ENCODE measurements around the gene ACER3.

ACER3 gene

GRCh38 chr11:77064648-77065217 lies 204.0 kb downstream of the ACER3 start:
- no peak overlapping the region for H2BK5ac ChIP-seq (ENCODE audit: low read length)
- H3K18ac ChIP-seq (ENCODE audit: low read length): no peak overlapping the region
- H2AFZ ChIP-seq (ENCODE audit: low read length): no peak overlapping the region
- no peaks in the 10 kb centered on the region for H3K36me3 ChIP-seq (replicated peaks in 1 of 2; ENCODE audit: control insufficient read depth in 2 of 2, insufficient read depth in 2 of 2, low read length in 2 of 2)
- H3K27ac ChIP-seq (replicated peaks; ENCODE audit: low read length): no peak overlapping the region
- H3K79me1 ChIP-seq (ENCODE audit: low read depth, low read length): no peaks in the 10 kb centered on the region
- H3K14ac ChIP-seq (ENCODE audit: low read length): no peak overlapping the region
- H3K4me3 ChIP-seq (ENCODE audit: low read length in 2 of 2): no peak overlapping the region
- peaks cover 0 to 10% of the 10 kb centered on the region in 2 donors for H3K9me3 ChIP-seq (replicated peaks in 1 of 2; ENCODE audit: control insufficient read depth in 2 of 2, insufficient read depth in 1 of 2, low read depth in 1 of 2, low read length in 2 of 2)
- no peak overlapping the region for H3K4me2 ChIP-seq (ENCODE audit: insufficient read depth, low read length, poor library complexity, severe bottlenecking)
- H2BK12ac ChIP-seq (ENCODE audit: low read length): no peak overlapping the region
- no peak overlapping the region for H3K23ac ChIP-seq (ENCODE audit: low read depth, low read length, poor library complexity)
- WGBS, 2 donors (ENCODE audit: extremely low coverage in 2 of 2, insufficient read length in 2 of 2, insufficient replicate concordance in 1 of 2): no CpG with 5 or more reads among the region's 4 CpGs
- H3K4ac ChIP-seq (ENCODE audit: low read length): no peak overlapping the region
- H2BK120ac ChIP-seq (ENCODE audit: low read depth, low read length): no peak overlapping the region
- DNase-seq (ENCODE audit: low spot score): no peak
- no peak overlapping the region for H4K91ac ChIP-seq (ENCODE audit: low read depth, low read length, poor library complexity)
- peak overlapping the region; percentile 30 for H2AK5ac ChIP-seq (ENCODE audit: low read depth, low read length)
- H3K27me3 ChIP-seq (ENCODE audit: control insufficient read depth in 3 of 3, insufficient read depth in 3 of 3, low read depth in 1 of 3, low read length in 3 of 3): peaks cover 0 to 3% (median 0%) of the 10 kb centered on the region in 3 experiments
- H2BK15ac ChIP-seq (ENCODE audit: low read length): peak overlapping the region; percentile 62
- peak overlapping the region; percentile 6 for H3K9ac ChIP-seq (ENCODE audit: low read depth, low read length, poor library complexity)
- peaks cover 7 to 16% of the 10 kb centered on the region in 2 donors for H3K4me1 ChIP-seq (ENCODE audit: control insufficient read depth in 2 of 2, insufficient read depth in 1 of 2, low read depth in 1 of 2, low read length in 2 of 2)
- peak overlapping the region; percentile 23 for H4K8ac ChIP-seq (ENCODE audit: low read depth, low read length)

- WGBS, 2 donors (ENCODE audit: extremely low coverage in 2 of 2, insufficient read length in 2 of 2, insufficient replicate concordance in 1 of 2): no CpG with 5 or more reads among the region's 14 CpGs
- Histone ChIP-seq H3K79me1 (ENCODE audit: low read depth, low read length) (no peaks in the 10 kb centered on the region), H2BK12ac (ENCODE audit: low read length) (no peak overlapping the region), H2BK5ac (ENCODE audit: low read length) (no peak overlapping the region), H2BK15ac (ENCODE audit: low read length) (no peak overlapping the region), H4K91ac (ENCODE audit: low read depth, low read length, poor library complexity) (no peak overlapping the region), H3K27me3 (ENCODE audit: control insufficient read depth in 3 of 3, insufficient read depth in 3 of 3, low read depth in 1 of 3, low read length in 3 of 3) (peaks cover 0 to 3% (median 0%) of the 10 kb centered on the region in 3 experiments), H3K4ac (ENCODE audit: low read length) (no peak overlapping the region), H3K9ac (ENCODE audit: low read depth, low read length, poor library complexity) (peak overlapping the region; percentile 71), H2BK120ac (ENCODE audit: low read depth, low read length) (no peak overlapping the region), H4K8ac (ENCODE audit: low read depth, low read length) (no peak overlapping the region), H2AK5ac (ENCODE audit: low read depth, low read length) (no peak overlapping the region), H3K4me2 (ENCODE audit: insufficient read depth, low read length, poor library complexity, severe bottlenecking) (peak overlapping the region; percentile 88), H3K4me3 (ENCODE audit: low read length in 2 of 2) (peak overlapping the region; percentile 83 to 84), H3K23ac (ENCODE audit: low read depth, low read length, poor library complexity) (no peak overlapping the region), H3K9me3 (replicated peaks in 1 of 2; ENCODE audit: control insufficient read depth in 2 of 2, insufficient read depth in 1 of 2, low read depth in 1 of 2, low read length in 2 of 2) (peaks cover 0 to 7% of the 10 kb centered on the region in 2 donors), H3K36me3 (replicated peaks in 1 of 2; ENCODE audit: control insufficient read depth in 2 of 2, insufficient read depth in 2 of 2, low read length in 2 of 2) (no peaks in the 10 kb centered on the region), H3K14ac (ENCODE audit: low read length) (peak overlapping the region; percentile 87), H3K18ac (ENCODE audit: low read length) (peak overlapping the region; percentile 95), H2AFZ (ENCODE audit: low read length) (peak overlapping the region; percentile 99), H3K27ac (replicated peaks; ENCODE audit: low read length) (no peak overlapping the region), H3K4me1 (ENCODE audit: control insufficient read depth in 2 of 2, insufficient read depth in 1 of 2, low read depth in 1 of 2, low read length in 2 of 2) (peaks cover 7 to 18% of the 10 kb centered on the region in 2 donors)
- DNase-seq (ENCODE audit: low spot score): peak; percentile 17
Observed at GRCh38 chr11:77065878-77066228, 205.1 kb downstream of the ACER3 start.

- DNase-seq (ENCODE audit: low spot score): peak; percentile 95
- Histone ChIP-seq H2BK15ac (ENCODE audit: low read length) (peak within 1 kb of the TSS; percentile 56), H2BK120ac (ENCODE audit: low read depth, low read length) (peak within 1 kb of the TSS; percentile 24), H2BK5ac (ENCODE audit: low read length) (peak within 1 kb of the TSS; percentile 76), H4K8ac (ENCODE audit: low read depth, low read length) (no peak within 1 kb of the TSS), H3K4me1 (ENCODE audit: control insufficient read depth in 2 of 2, insufficient read depth in 1 of 2, low read depth in 1 of 2, low read length in 2 of 2) (peaks cover 7 to 18% of the 10 kb centered on the region in 2 donors), H3K27me3 (ENCODE audit: control insufficient read depth in 3 of 3, insufficient read depth in 3 of 3, low read depth in 1 of 3, low read length in 3 of 3) (peaks cover 0 to 3% (median 0%) of the 10 kb centered on the region in 3 experiments), H2AK5ac (ENCODE audit: low read depth, low read length) (no peak within 1 kb of the TSS), H4K91ac (ENCODE audit: low read depth, low read length, poor library complexity) (no peak within 1 kb of the TSS), H3K4ac (ENCODE audit: low read length) (no peak within 1 kb of the TSS), H3K9ac (ENCODE audit: low read depth, low read length, poor library complexity) (peak within 1 kb of the TSS; percentile 94), H3K14ac (ENCODE audit: low read length) (peak within 1 kb of the TSS; percentile 87), H3K79me1 (ENCODE audit: low read depth, low read length) (no peaks in the 10 kb centered on the region), H2AFZ (ENCODE audit: low read length) (peak within 1 kb of the TSS; percentile 99), H3K36me3 (replicated peaks in 1 of 2; ENCODE audit: control insufficient read depth in 2 of 2, insufficient read depth in 2 of 2, low read length in 2 of 2) (peaks cover 0 to 3% of the 10 kb centered on the region in 2 donors), H3K9me3 (replicated peaks in 1 of 2; ENCODE audit: control insufficient read depth in 2 of 2, insufficient read depth in 1 of 2, low read depth in 1 of 2, low read length in 2 of 2) (peaks cover 0 to 7% of the 10 kb centered on the region in 2 donors), H3K4me3 (ENCODE audit: low read length in 2 of 2) (peak within 1 kb of the TSS; percentile 83 to 86), H3K18ac (ENCODE audit: low read length) (peak within 1 kb of the TSS; percentile 95), H3K4me2 (ENCODE audit: insufficient read depth, low read length, poor library complexity, severe bottlenecking) (peak within 1 kb of the TSS; percentile 88), H3K23ac (ENCODE audit: low read depth, low read length, poor library complexity) (peak within 1 kb of the TSS; percentile 82), H2BK12ac (ENCODE audit: low read length) (no peak within 1 kb of the TSS), H3K27ac (replicated peaks; ENCODE audit: low read length) (peak within 1 kb of the TSS; percentile 75)
- no CpG with 5 or more reads among the region's 69 CpGs for WGBS, 2 donors (ENCODE audit: extremely low coverage in 2 of 2, insufficient read length in 2 of 2, insufficient replicate concordance in 1 of 2)
Observed at GRCh38 chr11:77066229-77067042, 205.7 kb downstream of the ACER3 start, which contains the start of gene CAPN5. CAPN5 (plus strand) TSS chr11:77066971; CDS start chr11:77084887, 17,916 bp downstream.

- Histone ChIP-seq H3K23ac (ENCODE audit: low read depth, low read length, poor library complexity) (no peak overlapping the region), H3K14ac (ENCODE audit: low read length) (no peak overlapping the region), H4K91ac (ENCODE audit: low read depth, low read length, poor library complexity) (no peak overlapping the region), H3K4me2 (ENCODE audit: insufficient read depth, low read length, poor library complexity, severe bottlenecking) (peak overlapping the region; percentile 87), H2BK120ac (ENCODE audit: low read depth, low read length) (peak overlapping the region; percentile 24), H3K9ac (ENCODE audit: low read depth, low read length, poor library complexity) (no peak overlapping the region), H2BK15ac (ENCODE audit: low read length) (peak overlapping the region; percentile 53), H3K79me1 (ENCODE audit: low read depth, low read length) (peaks cover 2% of the 10 kb centered on the region), H2BK5ac (ENCODE audit: low read length) (peak overlapping the region; percentile 76), H3K9me3 (replicated peaks in 1 of 2; ENCODE audit: control insufficient read depth in 2 of 2, insufficient read depth in 1 of 2, low read depth in 1 of 2, low read length in 2 of 2) (no peaks in the 10 kb centered on the region), H3K4me1 (ENCODE audit: control insufficient read depth in 2 of 2, insufficient read depth in 1 of 2, low read depth in 1 of 2, low read length in 2 of 2) (peaks cover 7 to 21% of the 10 kb centered on the region in 2 donors), H3K4me3 (ENCODE audit: low read length in 2 of 2) (peak overlapping the region in 1 of 2 donors; percentile 83), H3K4ac (ENCODE audit: low read length) (no peak overlapping the region), H2BK12ac (ENCODE audit: low read length) (no peak overlapping the region), H2AK5ac (ENCODE audit: low read depth, low read length) (peak overlapping the region; percentile 66), H3K36me3 (replicated peaks in 1 of 2; ENCODE audit: control insufficient read depth in 2 of 2, insufficient read depth in 2 of 2, low read length in 2 of 2) (peaks cover 0 to 14% of the 10 kb centered on the region in 2 donors), H3K27me3 (ENCODE audit: control insufficient read depth in 3 of 3, insufficient read depth in 3 of 3, low read depth in 1 of 3, low read length in 3 of 3) (peaks cover 0 to 3% (median 0%) of the 10 kb centered on the region in 3 experiments), H3K27ac (replicated peaks; ENCODE audit: low read length) (no peak overlapping the region), H2AFZ (ENCODE audit: low read length) (no peak overlapping the region), H4K8ac (ENCODE audit: low read depth, low read length) (no peak overlapping the region), H3K18ac (ENCODE audit: low read length) (peak overlapping the region; percentile 38)
- no CpG with 5 or more reads among the region's 8 CpGs for WGBS, 2 donors (ENCODE audit: extremely low coverage in 2 of 2, insufficient read length in 2 of 2, insufficient replicate concordance in 1 of 2)
- DNase-seq (ENCODE audit: low spot score): no peak
Observed at GRCh38 chr11:77067861-77068443, 207.2 kb downstream of the ACER3 start.
